Endothelial cell of hepatic sinusoid (primary cell): ENCODE measurements around the gene GPBP1L1.
"Not testable (repeated sequence)": the region's sequence is repeated elsewhere in the genome, so short reads cannot be mapped to it uniquely, and the experiment has no call there.

ENCODE experiments used
- in situ Hi-C: cut with HindIII; loops from 2 replicates; pipeline ENCODE4 v1.10.0; 2017; ENCODE audit warnings: low sequenced_read_pairs

Gene GPBP1L1

GRCh38 chr1:45682942-45683341 lies 3.4 kb downstream of the GPBP1L1 start:
- in situ Hi-C loops: no loop called here

GRCh38 chr1:45679123-45679522 lies 7.2 kb downstream of the GPBP1L1 start:
- in situ Hi-C loops: no loop called here

- in situ Hi-C loops: no loop called here
Measured at GRCh38 chr1:45678489-45678888, 7.8 kb downstream of the GPBP1L1 start.

- in situ Hi-C loops: no loop called here
Measured at GRCh38 chr1:45677751-45678245, 8.5 kb downstream of the GPBP1L1 start.

- in situ Hi-C loops: not testable (repeated sequence)
Measured at GRCh38 chr1:45676553-45676952, 9.8 kb downstream of the GPBP1L1 start.

GRCh38 chr1:45674478-45674877 lies 11.9 kb downstream of the GPBP1L1 start:
- in situ Hi-C loops: no loop called here

- in situ Hi-C loops: no loop called here
Measured at GRCh38 chr1:45673956-45674355, 12.4 kb downstream of the GPBP1L1 start.

GRCh38 chr1:45669859-45670655 lies 16.3 kb downstream of the GPBP1L1 start:
- in situ Hi-C loops: no loop called here

- in situ Hi-C loops: no loop called here
Measured at GRCh38 chr1:45669379-45669778, 17.0 kb downstream of the GPBP1L1 start.

GRCh38 chr1:45668526-45668925 lies 17.8 kb downstream of the GPBP1L1 start:
- in situ Hi-C loops: no loop called here

GRCh38 chr1:45667321-45668111 lies 18.8 kb downstream of the GPBP1L1 start:
- in situ Hi-C loops: no loop called here

GRCh38 chr1:45666836-45667235 lies 19.5 kb downstream of the GPBP1L1 start:
- in situ Hi-C loops: no loop called here

- in situ Hi-C loops: no loop called here
Measured at GRCh38 chr1:45660336-45660735, 26.0 kb downstream of the GPBP1L1 start.

GRCh38 chr1:45659222-45659621 lies 27.1 kb downstream of the GPBP1L1 start:
- in situ Hi-C loops: no loop called here

GRCh38 chr1:45658171-45658570 lies 28.2 kb downstream of the GPBP1L1 start:
- in situ Hi-C loops: no loop called here

GRCh38 chr1:45656573-45657226 lies 29.6 kb downstream of the GPBP1L1 start:
- in situ Hi-C loops: no loop called here

- in situ Hi-C loops: no loop called here
Measured at GRCh38 chr1:45654540-45655280, 31.6 kb downstream of the GPBP1L1 start.

GRCh38 chr1:45647248-45648021 lies 38.9 kb downstream of the GPBP1L1 start:
- in situ Hi-C loops: loop anchor here (5.0 kb wide), 1 partner anchor 50 kb away; no protein-coding TSS in a partner anchor

GRCh38 chr1:45644661-45645060 lies 41.7 kb downstream of the GPBP1L1 start:
- in situ Hi-C loops: loop anchor here (5.0 kb wide), 1 partner anchor 53 kb away; no protein-coding TSS in a partner anchor

GRCh38 chr1:45643978-45644377 lies 42.4 kb downstream of the GPBP1L1 start:
- in situ Hi-C loops: no loop called here
